OCI-LY7 (cell line): Measurements from ENCODE around the gene ICOS. TPM values are rescaled to one million over a fixed set of nuclear protein-coding genes. Genes with fewer than 3 reads are reported as not detected.

Experiments
- BruUV-seq: library from RNA; stranded (reverse); fragments of 400-500 nt; replicated peaks from 2 replicates; lab custom pipeline; 2021; lab: Mats Ljungman, UMichigan
- CTCF ChIA-PET: fragments of 300-600 bp; sonication (Branson Sonifier 250); formaldehyde crosslinking; loops from one replicate; lab custom pipeline; 2022; ENCODE audit warnings: antibody characterized with exemption; ENCODE audit not compliant: unreplicated experiment; lab: Charles Lee
- POLR2A ChIA-PET: fragments of 300-600 bp; sonication (Branson Sonifier 250); formaldehyde crosslinking; loops from one replicate; lab custom pipeline; 2022; ENCODE audit warnings: antibody characterized with exemption; lab: Charles Lee
- DNase-seq: peaks from one replicate; pipeline ENCODE4 v3.0.0-alpha.2; 2015; ENCODE audit warnings: low spot score
- H2AFZ ChIP-seq: fragments of 200-600 bp; sonication (generic), shearing (Covaris generic); 2 replicates; pipeline ENCODE4 v1.6.1; 2014; ENCODE audit warnings: mild to moderate bottlenecking, antibody characterized with exemption, low read length, moderate library complexity
- H3K27ac ChIP-seq: fragments of 200-600 bp; sonication (generic); 2 replicates; pipeline ENCODE4 v1.5.1; 2014; ENCODE audit warnings: mixed run types, low read depth, mild to moderate bottlenecking, moderate library complexity, low read length, inconsistent platforms; ENCODE audit not compliant: poor library complexity, severe bottlenecking
- H3K36me3 ChIP-seq: fragments of 200-600 bp; sonication (generic); 2 replicates; pipeline ENCODE4 v1.6.1; 2014; ENCODE audit warnings: mild to moderate bottlenecking, antibody characterized with exemption, low read length, moderate library complexity, mixed read lengths; ENCODE audit not compliant: insufficient read depth
- H3K4me1 ChIP-seq: fragments of 200-600 bp; sonication (generic); 2 replicates; pipeline ENCODE4 v1.5.1; 2014; ENCODE audit warnings: mild to moderate bottlenecking, low read length; ENCODE audit not compliant: insufficient read depth, poor library complexity, severe bottlenecking
- H3K4me2 ChIP-seq: fragments of 200-600 bp; sonication (generic); 2 replicates; pipeline ENCODE4 v1.6.1; 2014; ENCODE audit warnings: mild to moderate bottlenecking, low read length
- H3K4me3 ChIP-seq: fragments of 200-600 bp; sonication (generic); 2 replicates; pipeline ENCODE4 v1.5.1; 2014; ENCODE audit warnings: mild to moderate bottlenecking, low read depth, low read length; ENCODE audit not compliant: poor library complexity, severe bottlenecking
- H3K79me2 ChIP-seq: fragments of 200-600 bp; sonication (generic); 2 replicates; pipeline ENCODE4 v1.6.1; 2016; ENCODE audit warnings: low read depth, mild to moderate bottlenecking, low read length, moderate library complexity, mixed read lengths; ENCODE audit not compliant: insufficient read depth
- H3K9me2 ChIP-seq: fragments of 200-600 bp; sonication (generic); 2 replicates; pipeline ENCODE4 v1.6.1; 2016; ENCODE audit warnings: mild to moderate bottlenecking, low read length, mixed read lengths; ENCODE audit not compliant: insufficient read depth
- H3K9me3 ChIP-seq: fragments of 200-600 bp; sonication (generic); 2 replicates; pipeline ENCODE4 v1.6.1; 2014; ENCODE audit warnings: mild to moderate bottlenecking, mixed run types, low read length, mixed read lengths
- H4K20me1 ChIP-seq: fragments of 200-600 bp; sonication (generic); 2 replicates; pipeline ENCODE4 v1.6.1; 2014; ENCODE audit warnings: mild to moderate bottlenecking, antibody characterized with exemption, low read length, moderate library complexity, mixed read lengths; ENCODE audit not compliant: insufficient read depth
- CTCF ChIP-seq: fragments of 200-600 bp; sonication (generic); conservative IDR thresholded peaks from 2 replicates; pipeline ENCODE4 v1.5.1; 2014; ENCODE audit warnings: mild to moderate bottlenecking, antibody characterized with exemption, low read length, moderate library complexity, mixed read lengths
- EZH2phosphoT487 ChIP-seq: fragments of 200-600 bp; sonication (generic); IDR thresholded peaks from 2 replicates; pipeline ENCODE4 v1.6.1; 2018; ENCODE audit warnings: low read depth, borderline replicate concordance, mild to moderate bottlenecking, mixed run types, antibody characterized with exemption, low read length, moderate library complexity, mixed read lengths
- intact Hi-C: fragments of 100-400 bp; cut with micrococcal nuclease; formaldehyde crosslinking; loops from one replicate; pipeline ENCODE4 v1.10.0; 2022; ENCODE audit not compliant: unreplicated experiment
- total RNA-seq, 2 experiments: library from RNA; depleted of rRNA in 1 of 2; stranded (reverse); fragments of >200 nt in 1 of 2; shearing (Covaris generic) in 1 of 2; gene quantifications; 2 replicates each; pipeline ENCODE4 v1.2.3, GENCODE V29; 2014 to 2022

Gene ICOS
- total RNA-seq, 2 experiments from 2014 or later = not detected

DNA sequence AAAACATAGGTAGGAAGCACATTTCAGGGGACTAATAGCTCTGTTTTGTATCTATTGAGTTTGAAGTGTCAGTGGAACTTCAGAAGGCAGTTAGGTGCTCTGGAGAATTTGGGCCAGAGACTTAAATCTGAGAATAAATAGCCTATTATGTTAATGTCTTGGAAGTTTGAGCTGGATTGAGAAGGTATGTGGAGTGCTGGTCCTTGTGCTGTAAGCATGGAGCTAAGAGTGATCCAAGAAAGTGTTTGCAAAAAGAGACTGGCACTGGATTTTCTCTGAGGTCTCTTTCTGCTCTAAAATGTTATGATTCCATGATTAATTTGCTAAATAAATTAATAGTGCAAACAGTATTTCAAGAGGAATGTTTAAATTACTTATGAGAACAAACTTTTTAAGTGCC, 63.3 kb downstream of the ICOS start:
- POLR2A ChIA-PET = interaction anchor here (0.6 to 0.7 kb wide), 4 partner anchors 46 to 1551 kb away, joined by 3 read pairs; no protein-coding TSS in a partner anchor
- H2AFZ ChIP-seq = no peak overlapping the region
- H3K79me2 ChIP-seq = no peaks in the 10 kb centered on the region
- H3K9me3 ChIP-seq = no peaks in the 10 kb centered on the region
- CTCF ChIA-PET = no interaction called here
- intact Hi-C loops = no loop called here
- H3K36me3 ChIP-seq = no peaks in the 10 kb centered on the region
- no TSS peak for BruUV-seq
- H3K4me3 ChIP-seq = no peak overlapping the region
- TF ChIP-seq EZH2phosphoT487 (no peak), CTCF (no peak)
- H3K4me2 ChIP-seq = no peak overlapping the region
- H3K9me2 ChIP-seq = no peaks in the 10 kb centered on the region
- no peaks in the 10 kb centered on the region for H4K20me1 ChIP-seq
- H3K27ac ChIP-seq = no peak overlapping the region
- no peak for DNase-seq
- no peaks in the 10 kb centered on the region for H3K4me1 ChIP-seq

DNA sequence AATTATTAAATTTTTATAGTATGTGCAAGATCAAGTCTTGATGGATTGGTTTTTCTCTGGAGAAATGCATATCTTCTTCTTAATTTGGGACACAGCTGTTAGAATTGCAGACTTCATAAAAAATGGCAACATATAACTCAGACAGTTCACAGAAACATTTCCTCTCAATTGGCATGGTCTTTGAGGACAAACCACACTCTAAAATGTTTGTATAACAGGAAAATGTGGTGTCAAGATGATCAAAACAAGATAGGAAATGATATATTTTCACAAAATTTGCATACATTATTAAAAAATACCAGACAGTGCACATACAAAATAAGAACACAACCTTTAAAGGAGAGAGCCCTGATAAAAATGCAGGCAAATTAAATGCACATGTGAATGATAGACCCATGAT, 63.9 kb downstream of the ICOS start:
- H3K36me3 ChIP-seq = no peaks in the 10 kb centered on the region
- no peak overlapping the region for H2AFZ ChIP-seq
- no peak overlapping the region for H3K4me2 ChIP-seq
- CTCF ChIA-PET = no interaction called here
- no peak overlapping the region for H3K27ac ChIP-seq
- POLR2A ChIA-PET = interaction anchor here (0.7 kb wide), 1 partner anchor 128 kb away, joined by 3 read pairs; no protein-coding TSS in a partner anchor
- DNase-seq = no peak
- H3K9me2 ChIP-seq = no peaks in the 10 kb centered on the region
- no peaks in the 10 kb centered on the region for H3K9me3 ChIP-seq
- TF ChIP-seq CTCF = no peak
- no peaks in the 10 kb centered on the region for H3K79me2 ChIP-seq
- no TSS peak for BruUV-seq
- H4K20me1 ChIP-seq = no peaks in the 10 kb centered on the region
- H3K4me3 ChIP-seq = no peak overlapping the region
- intact Hi-C loops = no loop called here
- peaks cover under 1% of the 10 kb centered on the region for H3K4me1 ChIP-seq

GRCh38 chr2:204003276-204003990, 66.9 kb downstream of the ICOS start:
- CTCF ChIA-PET = no interaction called here
- Histone ChIP-seq H3K4me3 (no peak overlapping the region), H3K9me3 (no peaks in the 10 kb centered on the region), H4K20me1 (no peaks in the 10 kb centered on the region), H3K9me2 (no peaks in the 10 kb centered on the region), H3K4me1 (peaks cover 6% of the 10 kb centered on the region), H3K4me2 (no peak overlapping the region), H3K79me2 (no peaks in the 10 kb centered on the region), H2AFZ (no peak overlapping the region), H3K36me3 (no peaks in the 10 kb centered on the region), H3K27ac (no peak overlapping the region)
- POLR2A ChIA-PET = no interaction called here
- TF ChIP-seq CTCF (no peak), EZH2phosphoT487 (no peak)
- BruUV-seq = no TSS peak
- intact Hi-C loops = no loop called here
- no peak for DNase-seq
